Activated T-cell treated with anti-CD3 and anti-CD28 coated beads, Interleukin-2, amount 50 U/mL, for 72 hours (primary cell): Measurements from ENCODE around the gene ALG14. TPM values are rescaled to one million over a fixed set of nuclear protein-coding genes. Genes with fewer than 3 reads are reported as not detected.

ENCODE experiments used
- ATAC-seq, 2 donors: fragments of 150-1000 bp; cut with Tn5 transposase; replicated peaks in 1 of 2; 2 replicates each; pipeline ENCODE4 v1.10.0; 2021; ENCODE audit warnings: moderate library complexity in 2 of 2, mild to moderate bottlenecking in 1 of 2
- DNase-seq, 2 donors: peaks; one replicate each; pipeline ENCODE4 v3.0.0; 2021 to 2022; ENCODE audit warnings: mixed read lengths in 1 of 2
- H3K27ac Mint-ChIP-seq: one replicate; pipeline ENCODE4 v1.8.0; 2022; ENCODE audit warnings: mild to moderate bottlenecking, moderate library complexity, mixed read lengths
- H3K27me3 Mint-ChIP-seq: one replicate; pipeline ENCODE4 v1.8.0; 2022; ENCODE audit warnings: low read depth, mixed read lengths
- H3K36me3 Mint-ChIP-seq, 2 donors: one replicate each; pipeline ENCODE4 v1.8.0; 2022; ENCODE audit warnings: mixed read lengths in 2 of 2, mild to moderate bottlenecking in 1 of 2; ENCODE audit not compliant: insufficient read depth in 2 of 2
- H3K4me1 Mint-ChIP-seq: one replicate; pipeline ENCODE4 v1.8.0; 2022; ENCODE audit warnings: low read depth, mixed read lengths
- H3K4me3 Mint-ChIP-seq, 2 donors: one replicate each; pipeline ENCODE4 v1.8.0; 2022; ENCODE audit warnings: mild to moderate bottlenecking in 2 of 2, mixed read lengths in 2 of 2, moderate library complexity in 2 of 2
- H3K9me3 Mint-ChIP-seq, 2 donors: one replicate each; pipeline ENCODE4 v1.8.0; 2022; ENCODE audit warnings: mixed read lengths in 2 of 2
- total RNA-seq, 2 donors: library from RNA; stranded (reverse); gene quantifications; one replicate each; pipeline ENCODE4 v1.2.3, GENCODE V29; 2022

The ALG14 gene
- total RNA-seq, 2 donors from 2014 or later = 3.4 to 4.1 TPM

GRCh38 chr1:94989911-94990473 is 82.8 kb downstream of the ALG14 start:
- Mint-ChIP-seq H3K36me3 (no peaks in the 10 kb centered on the region), H3K27ac (no peak overlapping the region), H3K4me3 (no peak overlapping the region), H3K4me1 (peaks cover 9% of the 10 kb centered on the region), H3K9me3 (no peaks in the 10 kb centered on the region), H3K27me3 (no peaks in the 10 kb centered on the region)
- ATAC-seq (no peak), DNase-seq (no peak)

GRCh38 chr1:94989398-94989797 is 83.4 kb downstream of the ALG14 start:
- DNase-seq (no peak), ATAC-seq (no peak)
- Mint-ChIP-seq H3K4me3 (no peak overlapping the region), H3K36me3 (no peaks in the 10 kb centered on the region), H3K4me1 (peaks cover 7% of the 10 kb centered on the region), H3K27me3 (no peaks in the 10 kb centered on the region), H3K9me3 (no peaks in the 10 kb centered on the region), H3K27ac (no peak overlapping the region)

- H3K4me3 Mint-ChIP-seq = no peak overlapping the region
- H3K27ac Mint-ChIP-seq = no peak overlapping the region
- DNase-seq (no peak), ATAC-seq (no peak)
- H3K9me3 Mint-ChIP-seq = no peaks in the 10 kb centered on the region
- no peaks in the 10 kb centered on the region for H3K36me3 Mint-ChIP-seq
- H3K4me1 Mint-ChIP-seq = peaks cover 7% of the 10 kb centered on the region
- no peaks in the 10 kb centered on the region for H3K27me3 Mint-ChIP-seq
These were observed 84.4 kb downstream of the ALG14 start for GRCh38 chr1:94988356-94988755.

GRCh38 chr1:94986783-94987182 is 86.0 kb downstream of the ALG14 start:
- Mint-ChIP-seq H3K36me3 (no peaks in the 10 kb centered on the region), H3K4me3 (no peak overlapping the region), H3K27me3 (no peaks in the 10 kb centered on the region), H3K27ac (no peak overlapping the region), H3K9me3 (no peaks in the 10 kb centered on the region), H3K4me1 (peaks cover 7% of the 10 kb centered on the region)
- DNase-seq (no peak), ATAC-seq (no peak)

GRCh38 chr1:94983171-94983739 is 89.5 kb downstream of the ALG14 start:
- no peaks in the 10 kb centered on the region for H3K36me3 Mint-ChIP-seq
- DNase-seq (no peak), ATAC-seq (no peak)
- no peak overlapping the region for H3K27ac Mint-ChIP-seq
- peaks cover 12% of the 10 kb centered on the region for H3K4me1 Mint-ChIP-seq
- no peak overlapping the region for H3K4me3 Mint-ChIP-seq
- H3K9me3 Mint-ChIP-seq = no peaks in the 10 kb centered on the region
- no peaks in the 10 kb centered on the region for H3K27me3 Mint-ChIP-seq

GRCh38 chr1:94982398-94982797 is 90.4 kb downstream of the ALG14 start:
- peaks cover 7% of the 10 kb centered on the region for H3K4me1 Mint-ChIP-seq
- H3K27me3 Mint-ChIP-seq = no peaks in the 10 kb centered on the region
- H3K36me3 Mint-ChIP-seq = no peaks in the 10 kb centered on the region
- no peaks in the 10 kb centered on the region for H3K9me3 Mint-ChIP-seq
- no peak overlapping the region for H3K4me3 Mint-ChIP-seq
- no peak overlapping the region for H3K27ac Mint-ChIP-seq
- DNase-seq (no peak), ATAC-seq (no peak)

GRCh38 chr1:94981575-94981973 is 91.2 kb downstream of the ALG14 start:
- no peaks in the 10 kb centered on the region for H3K27me3 Mint-ChIP-seq
- H3K27ac Mint-ChIP-seq = no peak overlapping the region
- peaks cover 7% of the 10 kb centered on the region for H3K4me1 Mint-ChIP-seq
- H3K36me3 Mint-ChIP-seq = no peaks in the 10 kb centered on the region
- ATAC-seq (no peak), DNase-seq (no peak)
- no peaks in the 10 kb centered on the region for H3K9me3 Mint-ChIP-seq
- no peak overlapping the region for H3K4me3 Mint-ChIP-seq

- DNase-seq = no peak
- H3K27ac Mint-ChIP-seq = no peak overlapping the region
- H3K4me1 Mint-ChIP-seq = peaks cover 7% of the 10 kb centered on the region
These were observed 91.9 kb downstream of the ALG14 start for GRCh38 chr1:94980582-94981574.

GRCh38 chr1:94979656-94980581 is 92.8 kb downstream of the ALG14 start:
- Mint-ChIP-seq H3K27me3 (no peaks in the 10 kb centered on the region), H3K9me3 (no peaks in the 10 kb centered on the region), H3K27ac (no peak overlapping the region), H3K36me3 (no peaks in the 10 kb centered on the region), H3K4me3 (no peak overlapping the region), H3K4me1 (peaks cover 7% of the 10 kb centered on the region)
- ATAC-seq (no peak), DNase-seq (no peak)

More at GRCh38 chr1:94980582-94981574, 91.9 kb downstream of the ALG14 start:
- Mint-ChIP-seq H3K4me3 (no peak overlapping the region), H3K9me3 (no peaks in the 10 kb centered on the region), H3K27me3 (no peaks in the 10 kb centered on the region), H3K36me3 (no peaks in the 10 kb centered on the region)
- ATAC-seq = no peak

- Mint-ChIP-seq H3K4me1 (peaks cover 7% of the 10 kb centered on the region), H3K9me3 (no peaks in the 10 kb centered on the region), H3K4me3 (no peak overlapping the region), H3K27ac (no peak overlapping the region), H3K36me3 (no peaks in the 10 kb centered on the region), H3K27me3 (no peaks in the 10 kb centered on the region)
- ATAC-seq (no peak), DNase-seq (no peak)
These were observed 93.6 kb downstream of the ALG14 start for GRCh38 chr1:94979131-94979530.

GRCh38 chr1:94978401-94978800 is 94.3 kb downstream of the ALG14 start:
- DNase-seq (no peak), ATAC-seq (no peak)
- no peak overlapping the region for H3K27ac Mint-ChIP-seq
- H3K27me3 Mint-ChIP-seq = no peaks in the 10 kb centered on the region
- no peaks in the 10 kb centered on the region for H3K9me3 Mint-ChIP-seq
- H3K36me3 Mint-ChIP-seq = no peaks in the 10 kb centered on the region
- H3K4me1 Mint-ChIP-seq = peaks cover 7% of the 10 kb centered on the region
- no peak overlapping the region for H3K4me3 Mint-ChIP-seq

- Mint-ChIP-seq H3K27ac (no peak overlapping the region), H3K4me3 (no peak overlapping the region), H3K36me3 (no peaks in the 10 kb centered on the region), H3K27me3 (no peaks in the 10 kb centered on the region), H3K4me1 (peaks cover 7% of the 10 kb centered on the region), H3K9me3 (no peaks in the 10 kb centered on the region)
- DNase-seq (no peak), ATAC-seq (no peak)
These were observed 95.7 kb downstream of the ALG14 start for GRCh38 chr1:94976971-94977548.
